GM12801 (cell line): ENCODE results near the gene DDX20.

Source experiments
- TF ChIP-seq, protein P1 (sequence below): IDR thresholded peaks from one replicate; pipeline ENCODE4 v1.5.1; 2011; ENCODE audit warnings: control low read depth; ENCODE audit not compliant: insufficient read length; ENCODE audit errors: extremely low read depth

The DDX20 gene

DNA sequence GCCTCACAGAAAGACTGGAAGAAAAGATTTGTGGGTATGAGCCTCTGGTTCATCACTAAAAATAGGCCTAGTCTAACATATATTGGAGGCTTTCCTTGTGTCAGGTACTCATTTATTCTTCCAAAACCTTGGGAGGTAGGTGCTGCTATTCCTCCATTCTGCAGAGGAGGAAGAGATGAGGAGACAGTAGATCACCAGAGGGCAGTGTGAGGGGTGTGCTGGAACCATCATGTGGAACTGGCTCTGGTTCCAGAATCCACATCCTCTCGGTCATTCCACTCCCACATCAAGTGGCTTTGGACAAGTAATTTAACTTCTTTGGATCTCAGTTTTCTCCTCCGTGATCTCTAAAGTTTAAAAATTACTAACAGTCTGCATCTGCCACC lies 9.1 kb upstream of the DDX20 start:
- TF ChIP-seq, protein P1, sequence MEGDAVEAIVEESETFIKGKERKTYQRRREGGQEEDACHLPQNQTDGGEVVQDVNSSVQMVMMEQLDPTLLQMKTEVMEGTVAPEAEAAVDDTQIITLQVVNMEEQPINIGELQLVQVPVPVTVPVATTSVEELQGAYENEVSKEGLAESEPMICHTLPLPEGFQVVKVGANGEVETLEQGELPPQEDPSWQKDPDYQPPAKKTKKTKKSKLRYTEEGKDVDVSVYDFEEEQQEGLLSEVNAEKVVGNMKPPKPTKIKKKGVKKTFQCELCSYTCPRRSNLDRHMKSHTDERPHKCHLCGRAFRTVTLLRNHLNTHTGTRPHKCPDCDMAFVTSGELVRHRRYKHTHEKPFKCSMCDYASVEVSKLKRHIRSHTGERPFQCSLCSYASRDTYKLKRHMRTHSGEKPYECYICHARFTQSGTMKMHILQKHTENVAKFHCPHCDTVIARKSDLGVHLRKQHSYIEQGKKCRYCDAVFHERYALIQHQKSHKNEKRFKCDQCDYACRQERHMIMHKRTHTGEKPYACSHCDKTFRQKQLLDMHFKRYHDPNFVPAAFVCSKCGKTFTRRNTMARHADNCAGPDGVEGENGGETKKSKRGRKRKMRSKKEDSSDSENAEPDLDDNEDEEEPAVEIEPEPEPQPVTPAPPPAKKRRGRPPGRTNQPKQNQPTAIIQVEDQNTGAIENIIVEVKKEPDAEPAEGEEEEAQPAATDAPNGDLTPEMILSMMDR = no peak

DNA sequence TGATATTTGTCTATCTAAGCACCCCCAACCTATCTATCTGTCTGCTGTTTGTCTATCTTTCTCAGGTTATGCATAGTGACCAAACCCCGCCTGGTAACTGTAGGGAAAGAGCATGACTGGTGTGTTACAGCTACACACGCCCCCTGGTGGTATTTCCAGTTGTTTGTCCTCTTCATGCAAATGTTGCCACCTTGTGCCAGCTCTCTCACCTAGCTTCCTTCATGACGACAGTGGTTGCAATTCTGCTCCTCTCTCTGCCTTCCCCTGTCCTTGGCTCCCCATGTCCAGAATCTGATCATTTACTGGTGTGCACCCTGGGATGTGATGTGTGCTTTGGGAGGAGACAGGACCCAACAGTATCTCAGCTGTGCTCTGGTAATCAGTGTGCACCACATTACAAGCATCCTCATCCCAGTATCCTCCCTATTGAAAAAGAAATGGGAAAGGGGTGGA lies 8.4 kb upstream of the DDX20 start:
- TF ChIP-seq, protein P1 = no peak

DNA sequence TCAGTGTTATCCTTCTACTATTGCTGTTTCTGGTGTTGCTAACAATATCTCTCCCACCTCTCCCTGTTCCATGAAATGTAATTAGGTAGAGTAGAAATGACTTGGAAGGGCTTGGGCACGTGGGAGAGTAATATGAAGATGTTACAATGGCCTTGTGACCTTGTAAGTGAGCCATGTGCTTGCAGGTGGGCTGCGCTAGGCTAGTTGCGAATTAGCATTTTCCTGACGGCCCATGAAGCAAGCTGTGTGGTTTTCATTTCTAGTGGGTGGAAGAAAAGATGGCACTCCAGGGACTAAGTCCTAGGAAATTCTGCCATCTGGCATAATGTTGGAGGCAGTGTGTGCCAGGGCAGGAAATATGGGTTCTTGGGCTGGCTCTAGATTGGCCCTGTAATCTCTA lies 7.8 kb upstream of the DDX20 start:
- TF ChIP-seq, protein P1 = no peak

DNA sequence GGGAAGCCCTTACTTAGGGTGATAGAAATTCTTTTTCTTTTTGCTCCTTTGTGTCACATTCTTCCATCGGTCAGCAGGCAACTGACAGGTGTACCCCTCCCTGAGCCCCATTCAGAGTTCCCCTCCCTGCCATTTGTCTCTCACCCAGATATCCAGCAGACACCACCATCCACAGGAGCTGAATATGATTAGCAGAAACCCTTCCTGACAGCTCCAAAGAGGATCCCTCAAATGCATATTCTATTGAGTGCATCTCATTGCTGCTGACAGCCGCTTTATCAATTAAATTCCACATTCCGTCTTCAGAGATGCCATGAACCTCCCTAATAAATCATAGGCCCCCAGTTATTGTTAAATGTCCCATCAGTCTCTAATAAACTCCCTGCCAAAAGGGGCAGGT lies 6.1 kb upstream of the DDX20 start:
- TF ChIP-seq, protein P1 = no peak

DNA sequence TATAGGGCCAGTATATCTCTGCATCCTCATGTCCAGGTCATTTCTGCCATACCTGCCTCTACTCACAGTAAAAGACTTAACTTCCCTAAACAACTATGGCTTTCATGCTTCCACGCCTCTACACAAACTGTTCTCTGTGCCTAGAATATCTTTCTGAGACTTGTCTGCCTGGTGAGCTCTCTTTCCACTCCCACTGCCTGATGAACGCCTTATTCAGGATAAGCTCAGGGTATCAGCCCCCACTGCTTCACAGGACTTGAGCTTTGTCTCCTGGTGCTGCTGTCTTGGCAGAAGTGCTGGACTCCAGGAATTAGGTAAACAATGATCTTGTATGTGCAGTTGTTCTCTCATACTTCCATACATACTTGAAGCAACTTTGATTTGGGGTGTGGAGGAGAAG lies 4.8 kb upstream of the DDX20 start:
- TF ChIP-seq, protein P1 = no peak

DNA sequence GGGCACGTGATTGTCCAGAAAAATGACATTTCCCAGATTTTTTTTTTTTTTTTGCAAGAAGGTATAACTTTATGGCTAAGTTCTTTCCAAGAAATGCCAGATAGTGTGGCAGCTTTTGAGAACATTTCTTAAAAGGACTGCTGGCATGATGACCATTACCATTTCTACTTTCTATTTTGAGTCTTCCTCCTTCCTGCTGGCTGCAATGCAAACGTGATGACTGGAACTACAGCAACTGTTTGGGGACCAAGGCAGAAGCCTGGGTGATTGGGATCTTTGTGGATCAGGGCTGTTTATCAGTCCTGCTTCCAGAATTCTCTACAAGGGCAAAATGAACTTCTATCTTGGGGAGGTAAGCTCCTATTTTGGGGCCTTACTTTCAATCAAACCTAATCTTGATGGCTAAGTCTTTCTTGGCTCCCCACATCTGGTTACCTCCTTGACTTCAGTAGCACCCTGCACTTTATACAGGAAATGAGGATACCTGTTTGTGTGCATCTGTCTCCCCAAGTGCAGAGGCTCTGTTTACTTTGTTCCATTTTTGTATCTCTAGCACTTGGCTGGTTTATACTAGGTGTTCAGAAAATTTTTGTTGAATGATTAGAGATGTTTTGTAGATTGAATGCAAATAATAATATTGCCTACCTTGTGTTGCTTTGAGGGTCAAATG lies 3.7 kb upstream of the DDX20 start:
- TF ChIP-seq, protein P1 = no peak

DNA sequence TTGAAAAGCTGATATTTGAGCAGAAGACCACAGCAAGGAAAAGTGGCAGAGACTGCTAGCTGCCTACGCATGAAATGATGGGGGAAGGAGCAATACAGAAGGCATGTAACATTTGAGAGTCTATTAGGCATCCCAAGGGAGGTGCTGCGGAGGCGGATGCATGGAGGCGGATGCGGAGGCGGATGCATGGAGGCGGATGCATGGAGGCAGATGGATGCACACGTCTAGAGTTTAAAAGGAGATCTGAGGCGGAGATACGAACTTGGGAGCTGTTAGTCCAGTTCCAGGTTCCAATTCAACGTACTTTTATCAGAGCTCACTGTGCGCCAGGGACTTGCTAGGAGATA lies 744 bp upstream of the DDX20 start:
- TF ChIP-seq, protein P1 = no peak
